Stimulated activated CD8-positive, alpha-beta memory T cell treated with anti-CD3 and anti-CD28 coated beads, Interleukin-2, amount 100 ng/mL, for 48 hours (primary cell): ENCODE data around the gene ATP5F1E.
A peak's percentile ranks its signal among the peaks of the same experiment; 100 is the strongest.
"Not testable (repeated sequence)": the region's sequence is repeated elsewhere in the genome, so short reads cannot be mapped to it uniquely, and the experiment has no call there.

Experiments used
- DNase-seq, 2 donors: peaks; one replicate each; pipeline ENCODE4 v3.0.0-alpha.2; 2020; ENCODE audit warnings: low read depth in 2 of 2

Gene ATP5F1E

GRCh38 chr20:59020938-59021551 lies 11.1 kb downstream of the ATP5F1E start:
- no peak for DNase-seq

- no peak for DNase-seq
These were observed 12.9 kb downstream of the ATP5F1E start, which contains the start of gene TUBB1 for GRCh38 chr20:59019217-59019616. Gene TUBB1 (plus strand): TSS chr20:59019429. CDS start chr20:59019523, 94 bp downstream.

- DNase-seq = no peak
These were observed 13.3 kb downstream of the ATP5F1E start for GRCh38 chr20:59018817-59019216.

- no peak for DNase-seq
These were observed 14.5 kb downstream of the ATP5F1E start for GRCh38 chr20:59017493-59018231.

- no peak for DNase-seq
These were observed 15.2 kb downstream of the ATP5F1E start for GRCh38 chr20:59016795-59017492.

- DNase-seq = no peak
These were observed 16.1 kb downstream of the ATP5F1E start for GRCh38 chr20:59015812-59016711.

- no peak for DNase-seq
These were observed 16.7 kb downstream of the ATP5F1E start for GRCh38 chr20:59015411-59015810.

- DNase-seq = no peak
These were observed 17.3 kb downstream of the ATP5F1E start for GRCh38 chr20:59014680-59015389.

- no peak for DNase-seq
These were observed 18.1 kb downstream of the ATP5F1E start for GRCh38 chr20:59013959-59014608.

- no peak for DNase-seq
These were observed 18.8 kb downstream of the ATP5F1E start for GRCh38 chr20:59013031-59013951.

- not testable (repeated sequence) for DNase-seq
These were observed 20.3 kb downstream of the ATP5F1E start for GRCh38 chr20:59011874-59012157.

GRCh38 chr20:59010995-59011873 lies 20.9 kb downstream of the ATP5F1E start:
- no peak for DNase-seq

- no peak for DNase-seq
These were observed 21.7 kb downstream of the ATP5F1E start for GRCh38 chr20:59010321-59010994.

GRCh38 chr20:59008715-59009336 lies 23.3 kb downstream of the ATP5F1E start:
- DNase-seq = no peak

- DNase-seq = no peak
These were observed 24.2 kb downstream of the ATP5F1E start for GRCh38 chr20:59007665-59008511.

GRCh38 chr20:59006864-59007664 lies 25.1 kb downstream of the ATP5F1E start, which contains the start of gene CTSZ:
Gene CTSZ (minus strand): TSS chr20:59007254. CDS start chr20:59007128, 126 bp downstream.
- peak; percentile 34 to 40 for DNase-seq
